ENCODE measurements around the gene WTAP.

- TF ChIP-seq, protein P1, sequence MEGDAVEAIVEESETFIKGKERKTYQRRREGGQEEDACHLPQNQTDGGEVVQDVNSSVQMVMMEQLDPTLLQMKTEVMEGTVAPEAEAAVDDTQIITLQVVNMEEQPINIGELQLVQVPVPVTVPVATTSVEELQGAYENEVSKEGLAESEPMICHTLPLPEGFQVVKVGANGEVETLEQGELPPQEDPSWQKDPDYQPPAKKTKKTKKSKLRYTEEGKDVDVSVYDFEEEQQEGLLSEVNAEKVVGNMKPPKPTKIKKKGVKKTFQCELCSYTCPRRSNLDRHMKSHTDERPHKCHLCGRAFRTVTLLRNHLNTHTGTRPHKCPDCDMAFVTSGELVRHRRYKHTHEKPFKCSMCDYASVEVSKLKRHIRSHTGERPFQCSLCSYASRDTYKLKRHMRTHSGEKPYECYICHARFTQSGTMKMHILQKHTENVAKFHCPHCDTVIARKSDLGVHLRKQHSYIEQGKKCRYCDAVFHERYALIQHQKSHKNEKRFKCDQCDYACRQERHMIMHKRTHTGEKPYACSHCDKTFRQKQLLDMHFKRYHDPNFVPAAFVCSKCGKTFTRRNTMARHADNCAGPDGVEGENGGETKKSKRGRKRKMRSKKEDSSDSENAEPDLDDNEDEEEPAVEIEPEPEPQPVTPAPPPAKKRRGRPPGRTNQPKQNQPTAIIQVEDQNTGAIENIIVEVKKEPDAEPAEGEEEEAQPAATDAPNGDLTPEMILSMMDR (IDR thresholded peaks at IDR 0.05), result no peak
- no peak for TF ChIP-seq POLR2A (IDR thresholded peaks at IDR 0.05)
These were observed 12.1 kb upstream of the WTAP start for GRCh38 chr6:159715166-159715565.

Measured in transverse colon (tissue), 3 donors.